NOMO-1 treated with dmso at 0.1 percent for 144 hours (cell line): Measurements from ENCODE around the gene GRIFIN.

Experiments
- DNase-seq: peaks from one replicate; lab custom pipeline; 2025; ENCODE audit not compliant: unreplicated experiment; lab: John Stamatoyannopoulos, UW

The GRIFIN gene

GRCh38 chr7:2512713-2513112 is 36.5 kb upstream of the GRIFIN start:
- no peak for DNase-seq

GRCh38 chr7:2512179-2512661 is 36.0 kb upstream of the GRIFIN start:
- DNase-seq: no peak

GRCh38 chr7:2511769-2512168 is 35.6 kb upstream of the GRIFIN start:
- no peak for DNase-seq

- peak; percentile 79 for DNase-seq
Observed at GRCh38 chr7:2510909-2511768, 34.9 kb upstream of the GRIFIN start.

GRCh38 chr7:2510130-2510776 is 34.1 kb upstream of the GRIFIN start:
- no peak for DNase-seq

GRCh38 chr7:2509298-2509906 is 33.2 kb upstream of the GRIFIN start:
- DNase-seq: no peak

- peak; percentile 84 for DNase-seq
Observed at GRCh38 chr7:2508327-2509215, 32.4 kb upstream of the GRIFIN start.

GRCh38 chr7:2507917-2508306 is 31.7 kb upstream of the GRIFIN start:
- DNase-seq: no peak

- DNase-seq: no peak
Observed at GRCh38 chr7:2507208-2507916, 31.2 kb upstream of the GRIFIN start.

GRCh38 chr7:2505401-2505800 is 29.2 kb upstream of the GRIFIN start:
- DNase-seq: no peak

GRCh38 chr7:2504889-2505375 is 28.7 kb upstream of the GRIFIN start:
- no peak for DNase-seq

- DNase-seq: no peak
Observed at GRCh38 chr7:2504128-2504888, 28.1 kb upstream of the GRIFIN start.

- no peak for DNase-seq
Observed at GRCh38 chr7:2503056-2503941, 27.1 kb upstream of the GRIFIN start.

- no peak for DNase-seq
Observed at GRCh38 chr7:2502647-2502966, 26.4 kb upstream of the GRIFIN start.

- no peak for DNase-seq
Observed at GRCh38 chr7:2501947-2502646, 25.9 kb upstream of the GRIFIN start.

GRCh38 chr7:2500701-2501100 is 24.5 kb upstream of the GRIFIN start:
- DNase-seq: no peak

- no peak for DNase-seq
Observed at GRCh38 chr7:2499719-2500430, 23.7 kb upstream of the GRIFIN start.
